HEK293T (cell line): ENCODE results near the gene BRAF.

Experiments used
- ARNT ChIP-seq: fragments of 450-650 bp; IDR thresholded peaks from 2 replicates; pipeline ENCODE4 v1.6.1; 2017; ENCODE audit warnings: mild to moderate bottlenecking
- BHLHE40 ChIP-seq: fragments of 450-650 bp; IDR thresholded peaks from 2 replicates; pipeline ENCODE4 v1.6.1; 2016; ENCODE audit warnings: mild to moderate bottlenecking, moderate library complexity, borderline replicate concordance
- TARDBP ChIP-seq: fragments of 450-650 bp; IDR thresholded peaks from 2 replicates; pipeline ENCODE4 v1.6.1; 2016
- TF ChIP-seq, protein P1 (sequence below): fragments of 450-650 bp; IDR thresholded peaks from 2 replicates; pipeline ENCODE4 v1.6.1; 2016

DNA sequence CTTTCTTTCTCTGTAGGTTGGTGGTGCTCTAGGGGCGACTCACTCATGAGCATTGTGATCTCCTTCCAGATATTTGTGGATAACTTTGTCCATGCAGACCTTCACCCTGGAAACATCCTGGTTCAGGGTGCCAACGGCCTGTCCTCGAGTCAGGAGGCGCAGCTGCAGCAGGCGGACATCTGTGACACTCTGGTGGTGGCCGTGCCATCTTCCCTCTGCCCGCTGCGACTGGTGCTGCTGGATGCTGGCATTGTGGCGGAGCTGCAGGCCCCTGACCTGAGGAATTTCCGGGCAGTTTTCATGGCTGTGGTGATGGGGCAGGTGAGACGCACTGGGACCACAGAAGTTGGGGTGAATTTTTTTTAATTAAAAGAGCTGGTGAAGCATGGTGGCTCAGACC is 237.8 kb downstream of the BRAF start:
- no peak for TF ChIP-seq TARDBP
- no peak for TF ChIP-seq ARNT
- TF ChIP-seq, protein P1, sequence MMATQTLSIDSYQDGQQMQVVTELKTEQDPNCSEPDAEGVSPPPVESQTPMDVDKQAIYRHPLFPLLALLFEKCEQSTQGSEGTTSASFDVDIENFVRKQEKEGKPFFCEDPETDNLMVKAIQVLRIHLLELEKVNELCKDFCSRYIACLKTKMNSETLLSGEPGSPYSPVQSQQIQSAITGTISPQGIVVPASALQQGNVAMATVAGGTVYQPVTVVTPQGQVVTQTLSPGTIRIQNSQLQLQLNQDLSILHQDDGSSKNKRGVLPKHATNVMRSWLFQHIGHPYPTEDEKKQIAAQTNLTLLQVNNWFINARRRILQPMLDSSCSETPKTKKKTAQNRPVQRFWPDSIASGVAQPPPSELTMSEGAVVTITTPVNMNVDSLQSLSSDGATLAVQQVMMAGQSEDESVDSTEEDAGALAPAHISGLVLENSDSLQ: no peak
- no peak for TF ChIP-seq BHLHE40
